DND-41 (cell line): ENCODE data around the gene TTC23L.

Experiments used
- ATAC-seq: fragments of 200-7000 bp; cut with Tn5 transposase; 3 replicates; pipeline ENCODE4 v1.9.1; 2021; ENCODE audit warnings: low read depth; ENCODE audit not compliant: insufficient read depth
- DNase-seq: peaks from one replicate; pipeline ENCODE4 v3.0.0-alpha.2; 2020
- H2AFZ ChIP-seq: 2 replicates; pipeline ENCODE4 v1.6.0; 2012; ENCODE audit warnings: low read depth, low read length
- H3K27ac ChIP-seq: 2 replicates; pipeline ENCODE4 v1.5.1; 2012; ENCODE audit warnings: low read length, inconsistent platforms
- H3K27me3 ChIP-seq: fragments of 200-600 bp; sonication (generic); 2 replicates; pipeline ENCODE4 v1.6.0; 2012; ENCODE audit warnings: low read length, mild to moderate bottlenecking, inconsistent platforms; ENCODE audit not compliant: insufficient read depth, poor library complexity
- H3K36me3 ChIP-seq: 2 replicates; pipeline ENCODE4 v1.5.1; 2012; ENCODE audit warnings: low read length, inconsistent platforms; ENCODE audit not compliant: insufficient read depth
- H3K4me1 ChIP-seq: 2 replicates; pipeline ENCODE4 v1.5.1; 2012; ENCODE audit warnings: mild to moderate bottlenecking, low read length; ENCODE audit not compliant: insufficient read depth
- H3K4me2 ChIP-seq: 2 replicates; pipeline ENCODE4 v1.6.0; 2012; ENCODE audit warnings: mild to moderate bottlenecking, moderate library complexity, low read length, inconsistent platforms; ENCODE audit not compliant: insufficient read depth
- H3K4me3 ChIP-seq, 2 experiments: fragments of 200-600 bp in 1 of 2; shearing (Covaris generic) in 1 of 2; 2 replicates each; pipeline ENCODE4 v1.5.1; 2012 to 2016; ENCODE audit warnings: inconsistent platforms in 2 of 2, low read length in 2 of 2, mild to moderate bottlenecking in 2 of 2, low read depth in 1 of 2, moderate library complexity in 1 of 2
- H3K79me2 ChIP-seq: 2 replicates; pipeline ENCODE4 v1.6.0; 2012; ENCODE audit warnings: low read length, inconsistent platforms; ENCODE audit not compliant: insufficient read depth
- H3K9ac ChIP-seq: 2 replicates; pipeline ENCODE4 v1.6.0; 2012; ENCODE audit warnings: low read depth, mild to moderate bottlenecking, inconsistent platforms, low read length, moderate library complexity
- H3K9me3 ChIP-seq: 2 replicates; pipeline ENCODE4 v1.5.1; 2012; ENCODE audit warnings: low read length, moderate library complexity, mild to moderate bottlenecking, inconsistent platforms; ENCODE audit not compliant: insufficient read depth, severe bottlenecking
- H4K20me1 ChIP-seq: 2 replicates; pipeline ENCODE4 v1.6.0; 2012; ENCODE audit warnings: low read length; ENCODE audit not compliant: insufficient read depth
- CTCF ChIP-seq: IDR thresholded peaks from 2 replicates; pipeline ENCODE4 v1.5.1; 2012; ENCODE audit warnings: borderline replicate concordance, low read length, moderate library complexity, mild to moderate bottlenecking; ENCODE audit not compliant: poor library complexity, severe bottlenecking; ENCODE audit errors: extremely low read depth
- EZH2 ChIP-seq: IDR thresholded peaks from 3 replicates; pipeline ENCODE4 v1.6.1; 2012; ENCODE audit warnings: borderline replicate concordance, low read depth, mild to moderate bottlenecking, moderate library complexity, low read length, inconsistent platforms; ENCODE audit not compliant: severe bottlenecking

Gene TTC23L

GRCh38 chr5:34941936-34942335 lies 103.0 kb downstream of the TTC23L start:
- H2AFZ ChIP-seq = no peak overlapping the region
- no peak for TF ChIP-seq EZH2
- TF ChIP-seq CTCF = no peak
- H3K36me3 ChIP-seq = peaks cover 88% of the 10 kb centered on the region
- H3K27ac ChIP-seq = no peak overlapping the region
- H3K4me1 ChIP-seq = no peaks in the 10 kb centered on the region
- no peak overlapping the region for H3K4me2 ChIP-seq
- ATAC-seq = no peak
- no peak for DNase-seq
- H3K79me2 ChIP-seq = no peaks in the 10 kb centered on the region
- no peak overlapping the region for H3K9ac ChIP-seq
- H4K20me1 ChIP-seq = 0 out of 2 replicates have a peak, but pooled peaks cover 3% of the 10 kb centered on the region
- H3K4me3 ChIP-seq = no peak overlapping the region
- H3K27me3 ChIP-seq = no peaks in the 10 kb centered on the region
- no peaks in the 10 kb centered on the region for H3K9me3 ChIP-seq

- Histone ChIP-seq H3K79me2 (no peaks in the 10 kb centered on the region), H3K36me3 (peaks cover 81% of the 10 kb centered on the region)
These were observed 105.1 kb downstream of the TTC23L start for GRCh38 chr5:34944044-34944443.

GRCh38 chr5:34944460-34945047 lies 105.6 kb downstream of the TTC23L start:
- no peak overlapping the region for H3K27ac ChIP-seq
- no peak overlapping the region for H3K9ac ChIP-seq
- H3K79me2 ChIP-seq = no peaks in the 10 kb centered on the region
- H3K4me3 ChIP-seq = no peak overlapping the region
- DNase-seq (no peak), ATAC-seq (no peak)
- no peaks in the 10 kb centered on the region for H3K4me1 ChIP-seq
- TF ChIP-seq CTCF (no peak), EZH2 (no peak)
- H3K9me3 ChIP-seq = no peaks in the 10 kb centered on the region
- no peaks in the 10 kb centered on the region for H3K27me3 ChIP-seq
- 0 out of 2 replicates have a peak, but pooled peaks cover 3% of the 10 kb centered on the region for H4K20me1 ChIP-seq
- H3K36me3 ChIP-seq = peaks cover 83% of the 10 kb centered on the region
- H3K4me2 ChIP-seq = no peak overlapping the region
- H2AFZ ChIP-seq = no peak overlapping the region

More at GRCh38 chr5:34944044-34944443, 105.1 kb downstream of the TTC23L start:
- Histone ChIP-seq H3K9me3 (no peaks in the 10 kb centered on the region), H3K27me3 (no peaks in the 10 kb centered on the region), H3K9ac (no peak overlapping the region), H3K4me3 (no peak overlapping the region), H3K4me2 (no peak overlapping the region), H4K20me1 (0 out of 2 replicates have a peak, but pooled peaks cover 3% of the 10 kb centered on the region), H2AFZ (no peak overlapping the region), H3K27ac (no peak overlapping the region), H3K4me1 (no peaks in the 10 kb centered on the region)
- TF ChIP-seq EZH2 (no peak), CTCF (no peak)
- ATAC-seq = no peak
- no peak for DNase-seq
